ENCODE results near the gene FCER2. TPM values are rescaled to one million over a fixed set of nuclear protein-coding genes. Genes with fewer than 3 reads are reported as not detected.

FCER2 gene
- total RNA-seq, 6 experiments from 2014 or later: not detected

GRCh38 chr19:7665076-7665475 lies 36.9 kb downstream of the FCER2 start:
- H3K4me1 Mint-ChIP-seq (ENCODE audit: low read depth): 0 out of 2 replicates have a peak, but pooled peaks cover 5% of the 10 kb centered on the region
- no peaks in the 10 kb centered on the region for H3K9me3 Mint-ChIP-seq
- no peak for TF ChIP-seq CTCF (IDR thresholded peaks at IDR 0.05)
- H3K36me3 Mint-ChIP-seq (ENCODE audit: low read depth): no peaks in the 10 kb centered on the region
- H3K27me3 Mint-ChIP-seq (ENCODE audit: insufficient read depth): peaks cover 30% of the 10 kb centered on the region
- no peak overlapping the region for H3K4me3 Mint-ChIP-seq
- H3K27ac Mint-ChIP-seq: no peak overlapping the region
- DNase-seq: peak; percentile 11

- 0 out of 2 replicates have a peak, but pooled peaks cover 5% of the 10 kb centered on the region for H3K4me1 Mint-ChIP-seq (ENCODE audit: low read depth)
- H3K27me3 Mint-ChIP-seq (ENCODE audit: insufficient read depth): peaks cover 25% of the 10 kb centered on the region
- DNase-seq: no peak
- H3K36me3 Mint-ChIP-seq (ENCODE audit: low read depth): no peaks in the 10 kb centered on the region
- no peaks in the 10 kb centered on the region for H3K9me3 Mint-ChIP-seq
- H3K4me3 Mint-ChIP-seq: no peak overlapping the region
- TF ChIP-seq CTCF (IDR thresholded peaks at IDR 0.05): no peak
- no peak overlapping the region for H3K27ac Mint-ChIP-seq
These were observed 38.2 kb downstream of the FCER2 start for GRCh38 chr19:7663706-7664105.

GRCh38 chr19:7662657-7663056 lies 39.3 kb downstream of the FCER2 start:
- H3K9me3 Mint-ChIP-seq: no peaks in the 10 kb centered on the region
- TF ChIP-seq CTCF (IDR thresholded peaks at IDR 0.05): no peak
- no peak overlapping the region for H3K27ac Mint-ChIP-seq
- H3K27me3 Mint-ChIP-seq (ENCODE audit: insufficient read depth): peaks cover 25% of the 10 kb centered on the region
- H3K36me3 Mint-ChIP-seq (ENCODE audit: low read depth): no peaks in the 10 kb centered on the region
- 0 out of 2 replicates have a peak, but pooled peaks cover 5% of the 10 kb centered on the region for H3K4me1 Mint-ChIP-seq (ENCODE audit: low read depth)
- H3K4me3 Mint-ChIP-seq: no peak overlapping the region
- DNase-seq: no peak

- no peaks in the 10 kb centered on the region for H3K36me3 Mint-ChIP-seq (ENCODE audit: low read depth)
- no peak overlapping the region for H3K4me3 Mint-ChIP-seq
- no peak for DNase-seq
- no peak overlapping the region for H3K27ac Mint-ChIP-seq
- H3K27me3 Mint-ChIP-seq (ENCODE audit: insufficient read depth): peaks cover 31% of the 10 kb centered on the region
- no peaks in the 10 kb centered on the region for H3K9me3 Mint-ChIP-seq
- TF ChIP-seq CTCF (IDR thresholded peaks at IDR 0.05): no peak
- H3K4me1 Mint-ChIP-seq (ENCODE audit: low read depth): 0 out of 2 replicates have a peak, but pooled peaks cover 5% of the 10 kb centered on the region
These were observed 40.0 kb downstream of the FCER2 start for GRCh38 chr19:7661744-7662538.

GRCh38 chr19:7658219-7658686 lies 43.7 kb downstream of the FCER2 start:
- Mint-ChIP-seq H3K27me3 (ENCODE audit: insufficient read depth) (peaks cover 36% of the 10 kb centered on the region), H3K27ac (no peak overlapping the region), H3K4me1 (ENCODE audit: low read depth) (no peaks in the 10 kb centered on the region; the same call in 1 of the 2 replicates), H3K4me3 (no peak overlapping the region), H3K36me3 (ENCODE audit: low read depth) (no peaks in the 10 kb centered on the region), H3K9me3 (no peaks in the 10 kb centered on the region)
- TF ChIP-seq CTCF (IDR thresholded peaks at IDR 0.05): no peak
- DNase-seq: no peak
